GM04503 (cell line): ENCODE data around the gene MYD88.

ENCODE experiments used
- DNase-seq: peaks from one replicate; pipeline ENCODE4 v3.0.0-alpha.2; 2012; ENCODE audit warnings: low read depth

Gene MYD88

DNA sequence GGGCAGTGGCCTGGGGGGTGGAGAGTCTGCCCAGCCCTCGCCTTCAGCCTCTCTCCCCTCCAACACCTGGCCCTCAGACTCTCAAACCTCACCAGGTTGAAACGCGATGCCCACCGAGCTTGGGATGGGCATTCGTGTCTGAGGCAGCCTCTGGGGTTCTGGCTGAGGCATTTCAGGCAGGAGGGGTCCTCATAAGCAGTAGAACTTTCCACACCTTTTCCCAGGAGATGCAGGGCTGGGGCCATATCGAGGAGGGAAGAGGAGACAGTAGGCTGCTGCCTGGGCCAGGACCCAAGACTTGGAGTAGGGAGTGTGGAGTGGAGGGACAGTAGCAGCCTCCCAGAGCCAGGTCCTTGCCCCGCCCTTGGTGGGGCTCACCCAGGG, 26.1 kb upstream of the MYD88 start:
- DNase-seq = no peak

DNA sequence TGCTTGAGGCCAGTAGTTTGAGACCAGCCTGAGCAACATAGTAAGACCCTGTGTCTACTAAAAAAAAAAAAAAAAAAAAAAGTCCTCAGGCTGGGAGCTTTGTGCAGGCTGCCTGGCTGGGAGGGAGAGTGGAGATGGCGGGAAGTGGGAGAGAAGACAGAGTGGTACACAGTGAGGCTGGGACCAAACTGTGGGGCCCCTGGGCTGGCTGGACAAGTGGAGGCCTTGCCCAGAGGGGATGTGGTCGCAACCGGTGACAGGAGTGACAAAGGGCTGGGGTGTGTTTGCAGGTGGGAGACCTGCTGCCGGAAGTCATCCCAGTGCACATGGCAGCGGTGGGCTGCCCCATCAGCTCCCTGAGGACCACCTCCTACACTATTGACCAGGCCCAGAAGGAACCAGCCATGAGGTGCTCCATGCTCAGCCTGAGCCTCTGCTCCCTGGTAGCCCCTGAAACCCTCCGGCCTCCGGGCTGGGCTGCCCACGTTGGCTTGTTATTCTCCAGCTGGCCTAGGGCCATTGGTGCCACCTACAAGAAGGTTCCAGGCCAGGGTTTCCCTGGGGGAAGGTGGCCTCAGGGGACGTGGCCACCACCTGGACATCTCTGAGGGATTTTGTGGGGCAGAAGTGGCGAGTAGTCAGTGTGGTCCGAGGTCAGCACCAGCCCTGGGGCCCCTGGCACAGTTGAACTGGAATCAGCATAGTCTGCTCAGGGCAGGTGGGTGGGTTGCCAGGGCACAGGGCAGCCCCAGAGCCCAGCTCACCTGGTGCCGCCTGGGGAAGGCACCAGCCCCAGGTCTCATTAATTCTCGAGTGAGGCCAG, 24.2 kb upstream of the MYD88 start:
- no peak for DNase-seq

DNA sequence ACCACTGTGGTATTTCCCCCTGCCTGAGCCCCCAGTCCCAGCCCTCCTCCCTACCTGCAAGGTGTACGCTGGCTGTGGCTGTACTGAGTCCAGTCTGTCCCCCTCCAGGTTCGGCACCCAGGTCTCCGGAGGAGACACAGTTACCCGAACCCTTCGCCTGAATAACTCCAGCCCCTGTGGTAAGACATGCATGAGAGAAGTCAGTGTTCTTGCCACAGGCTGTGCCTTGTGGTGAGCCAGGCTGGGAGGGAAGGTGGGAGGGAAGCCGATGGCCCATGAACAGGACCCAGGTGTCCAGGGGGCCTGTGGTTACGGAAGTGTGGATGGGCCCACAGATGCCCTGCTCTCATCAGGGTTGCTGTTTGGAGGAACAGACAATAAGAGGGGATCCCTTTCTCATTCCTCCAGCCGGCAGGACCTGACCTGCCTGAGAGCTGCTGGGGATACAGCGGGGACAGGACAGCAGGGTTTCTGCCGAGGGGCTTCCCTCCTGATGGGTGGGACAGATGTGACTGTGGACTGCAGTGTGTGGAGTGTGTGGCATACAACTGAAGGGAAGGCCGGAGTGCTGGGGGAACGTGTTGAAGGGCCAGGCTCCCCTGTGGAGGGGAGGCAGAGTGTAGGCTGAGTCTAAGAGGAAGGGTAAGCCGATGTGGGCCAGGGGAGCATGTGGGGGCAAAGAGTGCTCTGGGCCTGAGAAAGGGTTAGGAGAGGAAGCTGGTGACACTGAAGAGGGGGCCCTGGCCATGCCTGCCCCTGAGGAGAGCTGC, 23.4 kb upstream of the MYD88 start:
- no peak for DNase-seq

DNA sequence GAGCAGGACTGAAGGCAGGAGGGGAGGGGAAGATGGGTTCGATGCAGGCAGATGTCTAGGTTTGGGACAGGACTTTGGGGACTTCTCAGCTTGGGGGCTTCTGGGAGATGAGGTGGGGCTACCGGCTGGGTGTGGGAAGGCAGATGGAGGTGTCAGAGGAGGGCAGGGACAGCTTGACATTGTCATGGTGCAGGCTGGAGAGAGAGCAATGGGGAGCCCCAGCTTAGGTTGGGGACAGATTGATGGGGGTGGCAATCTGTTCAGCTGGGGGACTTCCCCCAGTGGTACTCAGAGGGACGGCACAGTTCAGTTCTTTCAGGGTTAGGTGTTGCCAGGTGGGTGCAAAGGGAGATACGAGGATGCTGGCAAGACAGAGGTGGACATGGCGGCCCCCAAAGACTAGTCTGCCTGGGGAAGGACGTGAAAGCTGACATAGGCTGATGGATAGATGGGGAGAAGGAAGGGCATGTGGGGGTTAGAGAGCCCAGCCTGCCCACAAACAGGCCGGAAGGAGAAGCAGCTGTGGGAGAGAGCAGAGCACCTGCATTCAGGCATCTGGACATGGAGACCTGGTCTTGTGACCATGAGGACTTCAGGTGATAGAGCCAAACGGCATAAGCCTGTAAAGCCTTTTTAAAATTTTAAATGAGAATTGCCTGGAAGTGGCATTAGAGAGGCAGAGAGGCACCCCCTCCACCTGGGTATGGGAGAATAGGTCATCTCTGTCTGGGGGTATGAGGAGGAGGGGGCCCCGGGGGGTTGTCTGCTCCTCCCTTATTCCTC, 22.6 kb upstream of the MYD88 start:
- DNase-seq = no peak

DNA sequence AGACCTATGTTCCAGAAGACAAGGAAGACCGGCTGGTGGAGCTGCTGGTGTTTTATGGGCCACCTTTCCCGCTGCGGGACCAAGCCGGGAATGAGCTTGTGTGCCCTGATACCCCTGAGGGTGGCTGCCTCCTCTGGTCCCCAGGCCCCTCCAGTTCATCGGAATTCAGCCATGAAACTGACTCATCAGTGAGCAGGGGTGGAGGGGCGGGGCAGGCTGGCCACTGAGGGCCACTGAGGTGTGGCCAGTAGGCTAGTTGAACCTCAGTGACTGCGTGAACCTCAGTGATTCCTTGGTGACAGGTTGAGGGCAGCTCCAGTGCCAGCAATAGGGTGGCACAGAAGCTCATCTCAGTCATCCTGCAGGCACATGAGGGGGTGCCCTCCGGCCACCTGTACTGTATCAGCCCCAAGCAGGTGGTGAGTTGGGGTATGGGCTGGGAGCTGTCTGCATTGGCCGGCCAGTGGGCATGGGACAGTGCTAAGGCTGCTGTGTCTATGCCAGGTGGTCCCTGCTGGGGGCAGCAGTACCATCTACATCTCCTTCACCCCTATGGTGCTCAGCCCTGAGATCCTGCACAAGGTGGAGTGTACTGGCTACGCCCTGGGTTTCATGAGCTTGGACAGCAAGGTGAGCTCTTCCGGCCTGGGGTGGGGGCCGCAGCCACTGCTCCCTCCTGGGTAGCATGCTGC, 21.8 kb upstream of the MYD88 start:
- no peak for DNase-seq

DNA sequence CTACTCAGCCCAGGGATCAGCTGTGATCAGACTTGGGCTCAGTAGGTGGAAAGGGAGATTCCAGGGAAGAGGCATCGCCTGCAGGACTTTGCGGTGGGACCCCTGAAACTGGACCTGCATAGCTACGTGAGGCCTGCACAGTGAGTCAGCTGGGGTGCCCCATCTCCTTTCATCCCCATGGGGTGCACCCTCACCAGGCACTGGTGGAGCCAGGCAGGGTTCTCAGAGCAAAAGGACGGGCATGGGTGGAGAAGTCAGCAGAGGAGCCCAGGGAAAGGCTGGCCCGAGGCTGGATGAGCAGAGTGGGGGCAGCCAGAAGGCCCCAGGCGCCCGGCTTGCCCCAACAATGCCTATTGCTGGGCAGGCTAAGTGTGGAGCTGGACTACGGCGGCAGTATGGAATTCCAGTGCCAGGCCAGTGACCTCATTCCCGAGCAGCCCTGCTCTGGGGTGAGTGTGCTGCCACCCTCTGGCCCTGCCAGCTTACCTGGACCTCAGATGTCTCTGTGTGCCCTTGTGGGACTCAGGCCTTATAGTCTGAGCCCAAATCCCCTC, 21.2 kb upstream of the MYD88 start:
- DNase-seq = no peak

DNA sequence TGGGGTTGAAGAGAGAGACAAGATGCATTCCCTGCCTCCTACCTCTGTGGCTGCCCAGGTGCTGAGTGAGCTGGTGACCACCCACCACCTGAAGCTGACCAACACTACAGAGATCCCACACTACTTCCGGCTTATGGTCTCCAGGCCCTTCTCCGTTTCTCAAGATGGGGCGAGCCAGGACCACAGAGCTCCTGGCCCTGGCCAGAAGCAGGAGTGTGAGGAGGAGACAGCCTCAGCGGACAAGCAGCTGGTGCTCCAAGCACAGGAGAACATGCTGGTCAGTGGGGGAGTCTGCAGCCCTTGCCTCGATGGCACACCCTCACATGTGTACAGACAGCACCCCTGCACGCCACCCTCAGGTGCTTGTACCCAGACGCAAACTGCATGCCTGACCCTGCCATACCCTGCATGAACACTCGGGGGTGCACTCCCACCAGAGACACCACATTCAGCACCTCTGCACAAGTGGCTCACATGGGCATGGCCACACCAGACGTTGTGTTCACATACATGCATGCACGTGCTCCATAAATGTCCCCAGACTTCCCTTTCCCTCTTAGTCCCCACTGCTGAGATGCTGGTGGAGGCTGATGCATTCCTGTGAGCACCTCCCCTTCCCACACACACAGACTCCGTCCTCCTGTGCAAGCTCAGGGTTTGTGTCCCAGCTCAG, 20.6 kb upstream of the MYD88 start:
- DNase-seq = no peak

DNA sequence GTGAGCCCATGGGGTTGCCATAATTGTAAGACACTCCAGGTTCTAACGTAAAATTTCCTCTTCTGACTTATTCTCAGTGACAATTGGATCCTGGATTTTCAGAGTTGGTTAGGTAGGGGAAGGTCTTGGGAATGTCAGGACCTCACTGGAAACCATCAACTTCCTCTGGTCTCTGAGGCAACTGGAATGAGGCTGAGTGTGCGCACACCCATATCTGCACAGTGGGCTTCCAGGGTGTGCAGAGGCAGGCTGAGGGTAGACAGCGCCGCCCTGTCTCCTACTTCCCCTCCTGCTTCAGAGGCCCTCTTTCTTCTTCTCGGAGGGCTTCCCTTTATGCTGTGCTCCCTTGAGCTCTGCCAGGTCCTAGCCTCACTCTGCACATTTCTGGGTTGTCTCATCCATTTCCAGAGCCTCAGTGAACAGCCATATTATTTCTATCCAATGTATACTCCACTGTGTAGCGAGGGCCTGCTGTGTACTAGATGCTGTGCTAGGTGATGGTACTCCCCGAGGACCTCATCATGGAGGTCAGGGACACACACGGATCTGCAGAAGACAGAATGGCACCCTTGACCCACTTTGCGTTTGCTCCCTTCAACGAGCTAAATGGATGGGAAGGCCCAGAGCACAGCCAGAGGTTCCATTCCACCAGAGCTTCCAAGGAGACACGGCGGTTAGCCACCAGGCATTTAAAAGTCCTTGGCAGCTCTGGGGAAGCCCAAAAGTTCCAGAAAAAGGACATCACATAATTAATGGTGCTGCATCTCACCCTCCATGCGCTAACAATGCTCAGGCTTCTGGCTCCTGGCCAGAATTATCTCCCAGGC, 19.8 kb upstream of the MYD88 start:
- no peak for DNase-seq

DNA sequence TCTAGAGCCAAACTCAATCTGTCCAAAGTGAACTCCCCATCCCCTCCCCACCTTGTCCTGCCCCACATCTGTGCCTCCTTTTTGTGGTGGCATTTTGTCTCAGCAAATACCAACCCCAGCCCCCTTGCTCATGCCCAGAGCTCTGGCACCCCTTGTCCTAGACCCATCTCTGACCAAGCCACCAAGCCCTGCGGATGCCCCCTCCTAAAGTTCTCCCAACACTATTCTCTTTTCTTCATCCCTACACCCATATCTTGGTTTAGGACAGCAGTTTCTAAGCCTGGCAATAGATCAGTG, 19.3 kb upstream of the MYD88 start:
- no peak for DNase-seq

DNA sequence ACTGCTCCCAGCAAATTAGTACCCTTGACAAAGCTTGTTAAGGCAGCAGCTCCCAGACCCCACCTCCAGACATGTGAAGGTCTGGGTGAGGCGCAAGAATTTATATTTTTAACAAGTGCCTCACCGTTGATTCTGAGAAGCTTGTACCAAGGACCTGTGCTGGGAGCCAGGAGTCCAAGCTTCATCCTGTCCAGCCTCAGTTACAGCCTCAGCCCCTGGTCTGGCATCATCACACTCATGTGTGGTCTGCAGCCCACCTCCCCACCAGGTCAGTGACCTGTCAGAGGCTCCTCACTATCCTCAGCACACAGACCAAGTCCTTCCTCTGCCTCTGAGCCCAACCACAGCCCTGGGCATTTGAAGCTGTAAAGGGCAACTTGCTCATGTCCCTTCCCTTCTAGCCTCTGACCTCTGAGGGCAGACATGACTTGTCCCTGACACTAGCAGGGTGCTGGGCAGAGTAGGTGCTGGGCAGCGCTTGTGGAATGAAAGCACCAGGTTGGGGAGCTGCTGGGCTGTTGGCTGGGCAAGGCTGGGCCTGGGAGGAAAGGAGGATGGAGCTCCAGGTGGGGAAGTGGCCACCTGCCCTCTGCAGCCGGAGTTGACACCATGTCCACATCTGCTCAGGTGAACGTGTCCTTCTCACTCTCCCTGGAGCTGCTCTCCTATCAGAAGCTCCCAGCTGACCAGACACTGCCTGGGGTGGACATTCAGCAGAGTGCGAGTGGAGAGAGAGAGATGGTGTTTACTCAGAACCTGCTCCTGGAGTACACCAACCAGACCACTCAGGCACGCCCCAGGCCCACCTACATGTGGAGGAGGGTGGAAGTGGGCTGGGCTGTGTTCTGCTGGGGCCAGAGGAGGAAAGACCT, 18.4 kb upstream of the MYD88 start:
- no peak for DNase-seq

DNA sequence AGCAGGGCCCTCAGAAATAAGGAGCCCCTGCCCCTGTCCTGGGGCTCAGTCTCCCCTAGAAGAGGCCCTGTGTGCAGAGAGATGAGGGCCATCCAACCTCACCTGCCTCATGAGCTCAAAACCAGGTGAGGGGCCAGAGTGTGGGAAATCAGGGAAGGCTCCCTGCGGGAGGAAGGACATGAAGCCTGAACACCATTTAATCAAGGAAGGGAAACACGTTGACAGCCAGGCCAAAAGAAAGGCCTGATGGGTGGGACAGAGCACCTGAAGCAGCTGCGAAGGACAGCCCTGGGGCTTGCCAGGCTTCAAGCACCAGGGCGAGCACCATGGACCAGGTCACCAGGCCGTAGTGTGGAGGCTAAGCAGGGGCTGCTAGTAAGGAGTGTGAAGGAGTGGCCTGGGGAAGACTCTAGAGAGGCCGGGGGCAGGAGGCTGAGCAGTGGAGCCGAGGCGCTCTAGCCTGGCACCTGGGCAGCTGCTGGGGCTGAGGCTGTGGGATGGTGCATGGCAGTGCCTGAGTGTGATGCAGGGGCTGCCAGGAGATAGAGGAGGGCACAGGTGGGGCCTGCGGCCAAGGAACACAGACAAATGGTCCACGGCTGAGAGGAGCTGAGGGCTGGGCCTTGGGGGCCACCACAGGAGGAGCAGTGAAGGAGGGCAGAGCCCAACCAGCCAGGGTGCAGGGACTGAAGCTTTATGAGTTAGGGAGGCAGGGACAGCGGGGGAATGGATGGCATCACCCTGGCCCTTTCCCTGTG, 17.6 kb upstream of the MYD88 start:
- DNase-seq = no peak

DNA sequence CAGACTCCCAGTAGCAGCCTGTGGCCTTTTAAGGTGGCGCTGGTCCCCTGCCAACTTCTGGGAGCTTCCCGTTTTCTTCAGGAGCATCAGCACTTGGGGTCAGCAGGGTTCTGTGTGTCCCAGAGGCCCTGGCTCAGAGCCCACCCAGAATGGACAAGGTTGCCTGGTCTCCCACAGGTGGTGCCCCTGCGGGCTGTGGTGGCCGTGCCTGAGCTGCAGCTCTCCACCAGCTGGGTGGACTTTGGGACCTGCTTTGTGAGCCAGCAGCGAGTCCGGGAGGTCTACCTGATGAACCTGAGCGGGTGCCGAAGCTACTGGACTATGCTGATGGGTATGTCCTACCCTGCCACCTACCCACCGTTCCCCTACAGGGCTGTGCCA, 17.0 kb upstream of the MYD88 start:
- DNase-seq = no peak

DNA sequence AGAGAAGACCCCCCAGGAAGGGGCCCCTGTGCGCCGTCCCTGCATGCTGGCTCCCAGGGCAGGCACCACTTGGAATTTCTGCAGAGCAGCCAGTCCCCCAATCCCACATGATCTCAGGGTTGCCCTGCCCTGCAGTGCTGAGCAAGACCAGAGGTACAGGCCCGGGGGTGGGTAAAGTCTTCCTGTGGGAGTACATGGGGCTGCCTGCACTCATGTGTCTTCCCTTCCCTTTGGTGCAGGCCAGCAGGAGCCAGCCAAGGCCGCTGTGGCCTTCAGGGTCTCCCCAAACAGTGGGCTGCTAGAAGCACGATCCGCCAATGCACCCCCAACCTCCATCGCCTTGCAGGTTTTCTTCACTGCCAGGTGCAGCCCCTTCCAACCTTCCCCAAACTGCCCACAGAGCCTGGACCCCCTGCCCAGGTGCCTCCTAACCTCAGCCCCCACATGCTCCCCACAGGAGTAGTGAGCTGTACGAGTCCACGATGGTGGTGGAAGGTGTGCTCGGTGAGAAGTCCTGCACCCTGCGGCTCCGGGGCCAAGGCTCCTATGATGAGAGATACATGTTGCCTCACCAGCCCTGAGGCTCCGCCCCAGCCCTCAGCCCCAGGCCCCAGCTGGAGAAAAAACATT, 16.5 kb upstream of the MYD88 start:
- DNase-seq = no peak

DNA sequence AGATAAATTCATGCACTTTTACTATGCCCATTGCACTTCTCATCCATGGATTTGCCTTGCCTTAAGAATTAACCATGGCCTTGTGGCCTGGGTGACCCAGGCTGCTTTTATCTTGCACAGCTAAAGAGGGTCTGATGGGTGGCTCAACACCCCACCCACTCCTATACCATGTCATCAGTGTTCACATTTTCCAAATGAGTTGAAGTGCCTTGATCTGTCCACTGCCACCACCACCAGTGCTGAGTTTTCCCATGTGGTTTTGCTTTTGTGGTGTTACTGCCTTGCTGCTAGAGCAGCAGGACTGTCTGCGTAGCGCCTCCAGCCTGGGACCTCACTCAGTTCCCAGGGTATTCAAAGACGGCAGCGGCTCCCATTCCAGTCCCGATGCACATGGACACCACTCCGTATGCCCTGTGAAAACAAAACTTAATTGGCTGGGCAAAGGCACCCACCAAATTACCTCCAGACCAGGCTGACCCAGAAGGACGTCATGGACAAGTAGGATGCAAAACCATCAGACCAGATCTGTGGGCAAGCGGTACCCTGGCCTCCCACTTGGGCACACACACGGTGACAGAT, 15.7 kb upstream of the MYD88 start:
- no peak for DNase-seq

DNA sequence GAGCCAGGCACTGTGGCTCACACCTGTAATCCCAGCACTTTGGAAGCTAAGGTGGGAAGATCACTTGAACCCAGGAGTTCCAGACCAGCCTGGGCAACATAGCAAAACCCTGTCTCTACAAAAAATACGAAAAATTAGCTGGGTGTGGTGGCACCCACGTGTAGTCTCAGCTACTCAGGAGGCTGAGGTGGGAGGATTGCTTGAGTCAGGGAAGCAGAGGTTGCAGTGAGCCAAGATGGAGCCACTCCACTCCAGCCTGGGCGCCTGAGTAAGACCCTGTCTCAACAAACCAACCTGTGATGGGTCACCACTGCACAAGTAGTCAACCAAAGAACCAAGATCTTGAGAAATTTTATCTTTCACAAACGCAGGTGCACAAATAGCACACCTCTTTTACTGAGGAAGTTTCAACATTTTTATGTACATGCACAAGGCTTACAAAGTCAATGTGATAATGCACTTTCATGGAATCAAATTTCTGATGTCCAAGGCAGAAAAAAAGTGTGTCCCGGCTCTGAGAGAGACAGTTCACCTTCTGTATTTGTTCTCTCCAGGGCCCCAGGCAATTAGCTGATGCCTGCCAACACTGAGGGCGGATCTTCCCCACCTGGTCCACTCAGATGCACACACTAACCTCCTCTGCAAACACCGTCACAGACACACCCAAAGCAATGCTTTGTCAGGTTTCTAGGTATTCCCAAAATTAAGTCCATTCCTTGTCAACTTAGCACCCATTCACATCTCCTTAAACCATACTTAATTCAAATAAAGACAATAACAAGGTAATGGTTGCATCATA, 13.9 kb upstream of the MYD88 start:
- DNase-seq = no peak

DNA sequence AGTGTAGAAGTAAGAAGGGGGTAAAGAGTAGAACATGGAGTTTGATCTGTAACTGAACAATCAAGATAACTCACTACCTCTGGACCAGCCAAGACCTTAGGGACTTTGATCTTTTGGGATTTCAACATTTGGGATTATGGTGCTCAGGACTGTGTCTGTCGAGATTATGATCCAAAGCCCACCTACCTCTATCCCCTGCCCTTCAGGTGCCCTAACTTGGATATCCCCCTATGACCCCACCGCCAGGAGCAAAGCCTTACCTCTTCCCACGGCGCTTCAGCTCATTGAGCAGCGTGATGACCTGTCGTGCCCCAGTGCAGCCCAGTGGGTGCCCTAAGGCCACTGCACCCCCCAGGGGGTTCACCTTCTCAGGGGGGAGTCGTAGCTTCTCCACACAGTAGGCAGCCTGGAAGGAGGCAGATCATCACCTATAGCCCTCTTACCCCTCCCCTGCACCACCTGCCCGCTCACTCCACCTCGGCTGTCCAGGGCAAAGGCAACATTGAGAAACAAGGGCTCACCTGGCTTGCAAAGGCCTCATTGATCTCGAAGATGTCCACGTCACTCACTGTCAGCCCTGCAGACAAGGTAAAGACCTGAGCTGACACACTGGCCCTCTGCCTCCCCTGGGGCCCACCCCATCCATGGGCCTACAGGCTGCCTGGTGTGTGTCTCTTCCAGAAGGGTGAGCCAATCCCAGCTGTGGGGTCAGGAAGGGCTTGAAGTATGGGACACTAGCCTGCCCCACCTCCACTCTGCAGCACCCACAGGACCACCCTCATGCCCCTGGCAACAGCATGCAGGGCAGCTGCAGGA, 12.9 kb upstream of the MYD88 start:
- DNase-seq = no peak
